GM21723 (cell line): ENCODE data around the gene EYS.
"Not testable (repeated sequence)": the region's sequence is repeated elsewhere in the genome, so short reads cannot be mapped to it uniquely, and the experiment has no call there.

Source experiments
- ATAC-seq: cut with Tn5 transposase; IDR thresholded peaks from one replicate; pipeline ENCODE4 v1.9.1; 2021; ENCODE audit warnings: mild to moderate bottlenecking, moderate library complexity; ENCODE audit not compliant: unreplicated experiment

The EYS gene

GRCh38 chr6:63887002-63887751 lies 1819.8 kb downstream of the EYS start:
- no peak for ATAC-seq

GRCh38 chr6:63886341-63886740 lies 1820.7 kb downstream of the EYS start:
- no peak for ATAC-seq

DNA sequence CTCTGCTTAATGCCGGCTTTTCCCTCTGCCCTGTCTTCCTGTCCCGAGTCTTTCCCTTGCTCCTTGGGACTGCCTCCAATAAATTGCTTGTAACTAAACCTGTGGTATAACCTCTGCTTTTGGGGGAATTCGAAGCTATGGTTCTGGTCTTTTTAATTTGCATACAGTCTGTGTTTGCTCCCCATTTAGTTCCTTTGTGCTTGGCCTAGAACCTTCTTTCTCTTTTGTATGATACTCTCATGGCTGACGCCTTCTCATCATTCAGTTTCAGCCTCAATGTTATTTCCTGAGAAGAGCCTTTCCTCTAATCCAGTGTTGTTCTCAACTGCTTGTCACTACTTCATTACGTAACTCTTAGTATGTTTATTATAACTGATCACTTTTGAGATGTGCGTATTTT lies 1823.4 kb downstream of the EYS start:
- no peak for ATAC-seq

GRCh38 chr6:63882208-63882607 lies 1824.8 kb downstream of the EYS start:
- ATAC-seq: no peak

DNA sequence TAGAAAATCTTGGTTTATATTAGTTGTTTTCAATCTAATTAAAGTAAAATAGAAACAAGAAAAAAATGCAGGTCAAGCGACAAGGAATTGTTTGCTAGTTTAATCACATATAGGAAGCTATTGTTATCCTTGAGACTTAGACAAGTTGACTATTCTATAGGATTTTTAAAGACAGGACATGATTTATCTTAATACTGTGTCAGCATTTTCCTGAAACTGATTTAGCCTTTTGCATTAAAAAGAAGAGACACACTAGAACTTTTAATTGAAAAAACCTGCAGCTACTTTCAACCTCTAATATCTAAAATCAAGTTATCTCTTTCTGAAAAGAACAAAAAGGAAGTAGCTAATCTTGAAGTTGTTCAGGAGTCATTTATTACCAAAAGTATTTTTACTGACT lies 1825.2 kb downstream of the EYS start:
- no peak for ATAC-seq

GRCh38 chr6:63872233-63872632 lies 1834.8 kb downstream of the EYS start:
- no peak for ATAC-seq

DNA sequence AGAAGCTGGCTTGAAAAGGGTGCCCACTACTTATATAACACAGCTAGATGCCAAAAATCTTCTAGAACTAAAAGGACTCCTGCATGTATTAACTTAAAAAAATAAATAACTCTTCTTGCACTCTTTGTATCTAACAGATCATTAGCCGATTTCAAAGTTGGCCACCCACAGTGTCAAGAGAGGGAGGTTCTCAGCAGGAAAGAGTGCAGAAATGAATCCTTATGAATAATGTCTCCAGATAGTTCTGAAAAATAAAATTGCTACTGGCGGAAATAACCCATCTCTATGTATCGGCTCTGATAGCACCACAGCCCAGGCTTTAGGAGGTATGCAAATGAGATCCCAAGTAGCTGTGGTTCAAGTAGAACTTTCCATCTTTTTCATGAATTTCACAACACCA lies 1838.7 kb downstream of the EYS start:
- no peak for ATAC-seq

DNA sequence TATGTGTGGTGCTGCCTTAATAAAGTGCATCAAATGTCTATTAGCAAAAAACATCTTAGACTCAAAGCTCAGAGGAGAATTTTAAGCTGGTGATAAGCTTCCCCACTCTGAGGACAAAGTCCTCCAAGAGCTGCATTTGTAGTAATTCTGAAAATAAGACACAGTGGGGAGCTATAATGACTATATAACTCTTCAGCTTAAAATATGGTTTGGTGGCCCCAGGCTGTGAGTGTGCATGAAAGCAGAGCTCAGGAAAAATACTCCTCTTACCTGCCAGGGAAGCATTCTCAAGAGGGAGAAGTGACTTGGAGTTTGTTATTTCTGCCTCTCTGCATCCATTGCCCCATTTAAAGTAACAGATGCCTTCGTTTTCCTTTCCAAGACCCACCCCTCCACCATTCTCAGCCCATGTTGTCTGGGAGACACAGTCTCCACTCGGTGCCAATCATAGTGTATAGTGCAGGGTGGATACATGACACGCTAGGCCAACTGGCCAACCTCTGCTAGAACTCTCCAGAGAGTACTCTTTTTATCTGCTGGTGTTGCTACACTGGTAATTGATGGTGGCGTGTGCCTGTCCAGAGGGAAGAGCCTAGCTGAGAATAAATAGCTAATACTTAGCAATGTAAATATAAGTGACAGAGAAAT lies 1842.2 kb downstream of the EYS start:
- no peak for ATAC-seq

GRCh38 chr6:63864061-63864460 lies 1843.0 kb downstream of the EYS start:
- no peak for ATAC-seq

DNA sequence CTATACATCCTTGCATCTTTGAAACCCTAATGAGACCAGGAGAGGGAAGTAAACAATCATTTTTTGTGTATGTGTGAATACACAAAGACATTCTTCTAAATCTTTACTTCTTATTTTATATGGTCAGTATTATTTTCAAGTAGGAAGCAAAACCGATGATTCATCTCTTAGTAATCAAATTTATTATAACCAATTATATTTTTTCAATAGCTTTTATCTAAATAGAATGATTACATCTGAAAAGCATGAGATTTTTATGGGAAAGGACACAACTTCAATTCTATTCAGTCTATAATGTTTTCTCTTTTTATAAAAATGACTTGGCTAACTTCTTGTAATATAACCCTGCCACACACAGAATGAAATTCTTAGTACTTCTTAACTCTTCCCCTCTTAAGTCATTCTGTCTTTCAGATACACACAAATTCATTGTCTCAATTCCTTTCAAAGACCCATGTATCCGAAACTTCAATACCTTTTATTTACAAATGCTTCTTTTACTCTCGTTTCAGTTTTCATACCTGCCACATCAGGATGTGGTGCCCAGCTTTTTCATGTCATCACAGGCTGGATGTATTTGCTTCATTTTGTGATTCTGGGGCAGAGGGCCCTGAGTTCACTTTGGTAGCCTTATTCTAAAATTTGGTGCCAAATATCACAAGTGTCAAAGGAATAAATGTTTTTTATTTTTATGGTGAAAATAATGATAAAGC lies 1844.4 kb downstream of the EYS start:
- no peak for ATAC-seq

DNA sequence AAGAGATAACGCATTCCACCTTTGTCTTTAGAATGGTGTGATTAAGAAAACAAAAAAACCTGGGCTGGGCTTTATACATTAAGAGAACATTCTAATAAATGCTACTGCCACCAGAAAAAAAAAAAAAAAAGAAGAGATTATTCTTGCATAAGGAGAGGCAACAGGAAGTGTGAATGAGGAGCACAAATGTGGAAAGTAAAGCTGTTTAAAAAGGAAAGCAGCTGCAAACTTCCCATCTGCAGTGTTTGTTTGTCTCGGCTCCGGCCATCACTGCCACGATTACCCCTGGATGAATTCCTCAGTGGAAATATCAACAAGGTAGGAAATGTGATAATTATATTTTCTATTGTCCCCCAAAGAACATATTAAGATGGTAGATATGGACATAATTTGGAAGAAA lies 1847.5 kb downstream of the EYS start:
- no peak for ATAC-seq

DNA sequence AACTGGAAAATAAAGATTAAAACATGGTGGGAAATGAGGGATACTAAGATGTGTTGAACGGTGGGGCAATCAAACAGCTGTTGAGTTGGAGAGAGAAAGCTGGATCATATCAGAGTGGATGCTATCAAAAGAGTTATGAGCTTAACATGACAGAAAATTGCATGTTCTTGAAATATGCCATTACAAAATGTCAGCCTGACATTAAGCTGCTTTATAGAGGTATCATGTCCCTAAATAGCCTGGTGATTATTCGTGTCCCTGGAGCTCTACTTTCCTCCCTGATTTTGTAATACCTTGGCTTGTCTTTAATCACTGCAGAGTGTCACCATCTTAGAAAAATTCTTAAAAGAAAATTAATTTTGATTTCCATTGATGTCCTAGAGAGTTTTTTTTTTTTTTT lies 1848.3 kb downstream of the EYS start:
- ATAC-seq: no peak

- ATAC-seq: no peak
These were observed 1850.8 kb downstream of the EYS start for GRCh38 chr6:63856271-63856670.

- no peak for ATAC-seq
These were observed 1862.7 kb downstream of the EYS start for GRCh38 chr6:63844287-63844686.

- ATAC-seq: no peak
These were observed 1867.5 kb downstream of the EYS start for GRCh38 chr6:63839485-63839884.

DNA sequence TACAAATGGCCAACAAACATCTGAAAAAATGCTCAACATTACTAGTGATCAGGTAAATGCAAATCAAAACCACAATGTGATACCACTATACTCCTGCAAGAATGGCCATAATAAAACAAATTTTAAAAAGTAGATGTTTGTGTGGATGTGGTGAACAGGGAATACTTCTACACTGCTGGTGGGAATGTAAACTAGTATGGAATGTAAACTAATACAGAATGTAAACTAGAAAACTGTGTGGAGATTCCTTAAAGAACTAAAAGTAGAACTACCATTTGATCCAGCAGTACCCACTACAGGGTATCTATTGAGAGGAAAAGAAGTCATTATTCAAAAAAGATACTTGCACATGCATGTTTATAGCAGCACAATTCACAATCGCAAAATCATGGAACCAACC lies 1878.3 kb downstream of the EYS start:
- not testable (repeated sequence) for ATAC-seq

DNA sequence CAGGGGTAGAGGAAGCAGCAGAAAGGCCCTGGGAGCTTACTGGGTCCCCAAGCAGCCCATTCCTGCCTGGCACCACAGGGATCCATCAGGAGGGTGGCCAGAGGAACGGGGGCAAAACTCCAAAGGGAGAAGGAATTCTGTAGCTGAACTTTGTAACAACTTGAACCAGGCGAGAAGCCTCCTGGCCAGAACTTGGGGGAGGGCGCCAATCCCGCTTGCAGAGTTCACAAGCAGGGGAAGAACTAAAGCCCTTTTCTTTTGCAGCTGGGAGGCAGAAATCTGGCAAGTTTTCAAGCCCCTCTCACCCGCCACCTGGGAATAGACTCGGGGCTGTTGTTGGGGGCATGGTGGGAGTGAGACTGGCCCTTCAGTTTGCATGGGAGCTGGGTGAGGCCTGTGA lies 1882.3 kb downstream of the EYS start:
- ATAC-seq: no peak

GRCh38 chr6:63821442-63821841 lies 1885.6 kb downstream of the EYS start:
- no peak for ATAC-seq

GRCh38 chr6:63819831-63820230 lies 1887.2 kb downstream of the EYS start:
- ATAC-seq: no peak

- ATAC-seq: no peak
These were observed 1889.5 kb downstream of the EYS start for GRCh38 chr6:63817492-63818050.

GRCh38 chr6:63816982-63817436 lies 1890.0 kb downstream of the EYS start:
- peak; percentile 62 for ATAC-seq
